Right lobe of liver (tissue), 6 donors: ENCODE results near the gene SYNE1. TPM values are rescaled to one million over a fixed set of nuclear protein-coding genes. Genes with fewer than 3 reads are reported as not detected.
A peak's percentile ranks its signal among the peaks of the same experiment; 100 is the strongest.

Source experiments
- ATAC-seq, 4 donors: fragments of 200-7000 bp; cut with Tn5 transposase; one replicate each; pipeline ENCODE4 v1.9.1; 2020; ENCODE audit warnings: mild to moderate bottlenecking in 4 of 4, moderate library complexity in 4 of 4
- DNase-seq, 3 donors: peaks; one replicate each; pipeline ENCODE4 v3.0.0-alpha.2; 2020
- H3K27ac ChIP-seq, 3 donors: fragments of 200-600 bp; one replicate each; pipeline ENCODE4 v1.8.0; 2022
- H3K27me3 ChIP-seq, 2 donors: fragments of 200-600 bp; one replicate each; pipeline ENCODE4 v1.8.0; 2022
- H3K36me3 ChIP-seq, 4 donors: fragments of 200-600 bp; sonication (generic) in 1 of 4; one replicate each; pipeline versions ENCODE4 v1.5.1 to v1.8.0; 2017 to 2022; ENCODE audit warnings: control low read depth in 1 of 4
- H3K4me1 ChIP-seq, 4 donors: fragments of 200-600 bp; sonication (generic) in 1 of 4; one replicate each; pipeline versions ENCODE4 v1.5.1 to v1.8.0; 2017 to 2022; ENCODE audit warnings: control low read depth in 1 of 4
- H3K4me3 ChIP-seq, 3 donors: fragments of 200-600 bp; one replicate each; pipeline ENCODE4 v1.8.0; 2022
- H3K9me3 ChIP-seq, 4 donors: fragments of 200-600 bp; sonication (generic) in 1 of 4; one replicate each; pipeline versions ENCODE4 v1.5.1 to v1.8.0; 2017 to 2022; ENCODE audit warnings: control low read depth in 1 of 4
- CTCF ChIP-seq, 4 donors: fragments of 200-600 bp in 3 of 4; fragments of 450-650 bp in 1 of 4; IDR thresholded peaks; one replicate each; pipeline versions ENCODE4 v1.5.1 to v1.8.0; 2016 to 2022; ENCODE audit warnings: antibody characterized with exemption in 4 of 4, mild to moderate bottlenecking in 2 of 4
- POLR2A ChIP-seq: fragments of 450-650 bp; IDR thresholded peaks from one replicate; pipeline ENCODE4 v1.6.1; 2017; ENCODE audit warnings: antibody characterized with exemption, mild to moderate bottlenecking
- WGBS: methylation state at CpG from one replicate; pipeline ENCODE4 v1.1.6; 2018; ENCODE audit warnings: low coverage, low lambda C conversion rate; ENCODE audit not compliant: insufficient coverage; ENCODE audit errors: missing lambda C conversion rate; 5-methylcytosine and 5-hydroxymethylcytosine counted together
- intact Hi-C, 2 donors: fragments of 100-400 bp; cut with DNase I; formaldehyde crosslinking; loops; one replicate each; pipeline versions ENCODE4 v1.11.2 to v1.14.1; 2022
- total RNA-seq, 6 experiments: library from RNA; depleted of rRNA in 2 of 6; stranded (reverse); fragments of >200 nt in 2 of 6; fragmentation: NEBNext Ultra II Directional in 3 of 6; extraction: Animal tissue kit (Norgen Biotek cat#: 25700) in 3 of 6; gene quantifications; one replicate each; pipeline versions ENCODE4 v1.1.0 to v1.2.4, GENCODE V29; 2016 to 2023
- donor health status: DM: no; HTN: yes; CAD: no.
- donor health status: DM: no; HTN: no; CAD: no.
- donor health status: DM: no; HTN: no; CAD: no.
- donor health status: DM: no; HTN: yes; CAD: no.
- donor health status: DM: no; HTN: yes; CAD: no.

SYNE1 gene
- total RNA-seq, 6 experiments from 2014 or later, result 22.8 to 43.2 (median 25.0) TPM

GRCh38 chr6:152098683-152099082, 538.5 kb downstream of the SYNE1 start:
- H3K36me3 ChIP-seq, result peaks cover 0 to 19% (median 0%) of the 10 kb centered on the region in 4 donors
- WGBS, result 87% methylated on average over 4 of the region's 14 CpGs
- no peak overlapping the region for H3K27ac ChIP-seq
- no peak for DNase-seq
- H3K9me3 ChIP-seq, result no peaks in the 10 kb centered on the region
- intact Hi-C loops, result no loop called here
- no peak overlapping the region for H3K4me3 ChIP-seq
- TF ChIP-seq CTCF (IDR thresholded peaks at IDR 0.05) (no peak), POLR2A (no peak)
- ATAC-seq, result no peak
- no peaks in the 10 kb centered on the region for H3K4me1 ChIP-seq
- H3K27me3 ChIP-seq, result no peaks in the 10 kb centered on the region

- H3K36me3 ChIP-seq, result peaks cover 0 to 19% (median 0%) of the 10 kb centered on the region in 4 donors
These were observed 540.2 kb downstream of the SYNE1 start for GRCh38 chr6:152096863-152097496.

GRCh38 chr6:152094992-152095592, 542.1 kb downstream of the SYNE1 start:
- Histone ChIP-seq H3K27ac (peak overlapping the region in 1 of 3 donors; percentile 47), H3K4me3 (no peak overlapping the region), H3K27me3 (no peaks in the 10 kb centered on the region), H3K4me1 (no peaks in the 10 kb centered on the region), H3K36me3 (peaks cover 0 to 19% (median 0%) of the 10 kb centered on the region in 4 donors), H3K9me3 (no peaks in the 10 kb centered on the region)
- peak in 1 of 3 donors; percentile 62 for DNase-seq
- TF ChIP-seq POLR2A (no peak), CTCF (IDR thresholded peaks at IDR 0.05) (no peak)
- intact Hi-C loops, result no loop called here
- peak; percentile 81 to 95 (median 84) for ATAC-seq
- 61% methylated on average over 2 of the region's 3 CpGs for WGBS

More at GRCh38 chr6:152096863-152097496, 540.2 kb downstream of the SYNE1 start:
- ATAC-seq, result no peak
- no peaks in the 10 kb centered on the region for H3K27me3 ChIP-seq
- no peak overlapping the region for H3K4me3 ChIP-seq
- no peak for DNase-seq
- no peak for TF ChIP-seq POLR2A
- no peak for TF ChIP-seq CTCF (IDR thresholded peaks at IDR 0.05)
- H3K27ac ChIP-seq, result no peak overlapping the region
- H3K4me1 ChIP-seq, result no peaks in the 10 kb centered on the region
- WGBS, result 84% methylated on average over 5 of the region's 5 CpGs
- intact Hi-C loops, result no loop called here
- no peaks in the 10 kb centered on the region for H3K9me3 ChIP-seq

GRCh38 chr6:152094276-152094675, 542.9 kb downstream of the SYNE1 start:
- Histone ChIP-seq H3K4me3 (no peak overlapping the region), H3K27me3 (no peaks in the 10 kb centered on the region), H3K9me3 (no peaks in the 10 kb centered on the region), H3K36me3 (peaks cover 0 to 15% (median 0%) of the 10 kb centered on the region in 4 donors), H3K27ac (no peak overlapping the region), H3K4me1 (no peaks in the 10 kb centered on the region)
- DNase-seq, result no peak
- ATAC-seq, result no peak
- 89% methylated on average over 4 of the region's 4 CpGs for WGBS
- TF ChIP-seq CTCF (IDR thresholded peaks at IDR 0.05) (no peak), POLR2A (no peak)
- intact Hi-C loops, result no loop called here
